ENCODE measurements around the gene KLRF2.
"Not testable (repeated sequence)": the region's sequence is repeated elsewhere in the genome, so short reads cannot be mapped to it uniquely, and the experiment has no call there.

Gene KLRF2, protein sequence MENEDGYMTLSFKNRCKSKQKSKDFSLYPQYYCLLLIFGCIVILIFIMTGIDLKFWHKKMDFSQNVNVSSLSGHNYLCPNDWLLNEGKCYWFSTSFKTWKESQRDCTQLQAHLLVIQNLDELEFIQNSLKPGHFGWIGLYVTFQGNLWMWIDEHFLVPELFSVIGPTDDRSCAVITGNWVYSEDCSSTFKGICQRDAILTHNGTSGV

DNA sequence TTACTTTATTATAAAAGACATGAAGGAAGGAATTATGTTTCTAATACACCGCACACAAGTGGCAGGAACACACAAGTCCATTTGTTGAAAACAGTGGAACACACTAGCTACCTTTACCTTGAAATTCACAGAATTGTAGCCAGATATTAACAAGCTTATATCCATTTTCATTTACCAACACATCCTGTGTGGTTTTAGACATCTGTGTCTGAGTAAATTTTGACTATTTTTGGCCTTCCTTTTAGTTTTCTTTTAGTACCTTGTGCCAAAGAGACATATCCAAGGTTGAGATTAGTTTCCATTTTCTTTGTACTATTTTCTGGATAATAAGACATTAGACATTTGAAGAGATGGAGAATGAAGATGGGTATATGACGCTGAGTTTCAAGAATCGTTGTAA lies at the start of gene KLRF2:
KLRF2 (plus strand) TSS at position 244 of the 400 bp plus-strand sequence; CDS start at position 351, 107 bp downstream.
- DNase-seq, result no peak

GRCh38 chr12:9831720-9832119 lies 49.6 kb upstream of the KLRF2 start:
- DNase-seq, result no peak

DNA sequence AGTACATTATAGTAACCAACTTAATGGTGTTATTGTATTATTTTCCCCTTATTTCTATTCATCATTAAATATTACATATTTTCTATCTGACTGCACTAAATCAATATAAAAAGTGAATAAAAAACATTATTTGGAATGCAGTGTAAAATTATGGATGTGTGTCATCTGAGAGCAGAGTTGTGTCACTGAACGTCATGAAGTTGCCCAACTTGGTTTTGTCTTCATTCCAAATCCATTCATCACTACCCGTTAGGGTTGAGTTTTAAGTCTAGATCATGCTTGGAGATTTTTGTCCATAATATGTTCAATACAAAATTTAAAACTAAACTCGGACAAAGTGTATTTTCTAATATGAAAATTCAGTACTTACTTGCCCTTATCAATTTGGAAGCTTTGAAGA lies 37.9 kb upstream of the KLRF2 start:
- no peak for DNase-seq

- no peak for DNase-seq
Observed at GRCh38 chr12:9848899-9849298, 32.4 kb upstream of the KLRF2 start.

DNA sequence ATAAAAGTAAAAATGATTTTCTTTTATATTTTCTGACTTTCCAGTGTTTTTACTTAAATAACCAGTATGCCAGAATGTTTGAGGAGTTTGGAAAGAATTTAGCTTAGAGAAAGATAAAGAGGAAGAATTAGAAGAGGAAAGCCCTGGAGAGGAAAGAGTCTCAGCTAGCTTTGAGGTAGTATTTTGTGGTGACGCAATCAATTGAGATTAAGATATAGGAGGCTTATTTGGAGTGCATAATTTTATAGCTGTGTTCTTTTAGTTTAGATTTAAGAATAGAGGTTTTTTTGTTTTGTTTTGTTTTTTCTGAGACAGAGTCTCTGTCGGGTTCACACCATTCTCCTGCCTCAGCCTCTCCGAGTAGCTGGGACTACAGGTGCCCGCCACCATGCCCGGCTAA lies 30.2 kb upstream of the KLRF2 start:
- no peak for DNase-seq

DNA sequence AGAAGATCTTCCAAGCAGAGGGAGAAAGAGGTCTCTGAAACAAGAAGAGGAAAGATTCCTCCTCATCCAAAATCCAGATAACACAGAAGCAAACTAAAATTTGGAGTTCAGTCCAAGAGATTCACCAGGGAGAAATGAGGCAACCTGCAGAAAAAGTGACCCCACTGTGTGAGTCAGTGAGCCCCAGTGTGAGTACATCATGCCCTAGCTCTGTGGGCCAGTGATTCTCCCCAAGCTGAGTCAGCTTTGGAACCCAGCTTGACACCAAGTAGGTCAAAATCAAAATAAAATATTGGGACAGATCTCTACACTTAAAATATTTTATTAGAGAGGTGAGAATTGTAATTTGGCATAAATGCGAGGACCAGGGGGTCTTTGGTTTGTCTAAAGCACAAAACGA lies 29.4 kb upstream of the KLRF2 start:
- no peak for DNase-seq

- DNase-seq, result no peak
Observed at GRCh38 chr12:9856151-9856550, 25.1 kb upstream of the KLRF2 start.

DNA sequence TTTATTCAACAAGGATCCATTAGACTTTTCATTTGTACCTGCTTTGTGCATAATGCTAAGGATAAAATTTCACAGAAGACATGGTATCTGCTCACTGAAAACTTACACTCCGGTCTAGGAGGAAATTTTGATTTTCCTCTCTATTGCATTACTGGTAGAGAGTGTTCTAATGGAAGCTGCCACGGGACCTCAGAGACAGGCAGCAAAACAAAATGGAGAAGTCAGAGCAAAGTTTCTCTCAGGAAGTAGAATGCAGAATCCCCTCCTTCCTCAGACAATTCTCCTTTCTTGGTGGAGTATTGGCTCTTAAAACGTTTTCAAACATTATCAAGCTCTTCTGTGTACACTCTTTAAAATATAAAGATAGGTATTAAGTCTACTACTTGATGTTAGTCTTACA lies 24.4 kb upstream of the KLRF2 start:
- DNase-seq, result no peak

GRCh38 chr12:9858135-9858534 lies 23.2 kb upstream of the KLRF2 start:
- DNase-seq, result no peak

DNA sequence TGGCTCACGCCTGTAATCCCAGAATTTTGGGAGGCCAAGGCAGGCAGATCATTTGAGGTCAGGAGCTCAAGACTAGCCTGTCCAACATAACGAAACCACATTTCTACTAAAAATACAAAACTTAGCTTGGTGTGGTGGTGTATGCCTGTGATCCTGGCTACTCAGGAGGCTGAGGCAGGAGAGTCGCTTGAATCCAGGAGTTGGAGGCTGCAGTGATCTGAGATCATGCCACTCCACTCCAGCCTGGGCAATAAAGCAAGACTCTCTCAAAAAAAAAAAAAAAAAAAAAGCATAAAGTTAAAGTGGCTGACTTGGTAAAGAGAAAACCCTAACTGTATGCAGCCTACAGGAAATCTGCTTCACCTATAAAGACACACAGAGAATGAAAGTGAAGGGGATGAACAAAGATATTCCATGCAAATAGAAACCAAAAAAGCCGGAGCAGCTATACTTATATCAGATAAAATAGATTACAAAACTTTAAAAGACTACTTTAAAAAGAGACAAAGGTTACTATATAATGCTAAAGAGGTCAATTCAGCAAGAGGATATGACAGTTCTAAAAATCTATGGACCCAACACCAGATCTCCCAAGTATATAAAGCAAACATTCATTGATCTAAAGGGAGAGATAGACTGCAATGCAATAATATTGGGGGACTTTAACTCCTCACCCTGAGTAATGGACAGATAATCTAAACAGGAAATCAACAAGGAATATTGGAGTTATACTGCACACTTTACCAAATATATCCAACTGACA lies 16.2 kb upstream of the KLRF2 start:
- DNase-seq, result no peak

- DNase-seq, result no peak
Observed at GRCh38 chr12:9866860-9867269, 14.4 kb upstream of the KLRF2 start.

- DNase-seq, result no peak
Observed at GRCh38 chr12:9867531-9867930, 13.8 kb upstream of the KLRF2 start.

DNA sequence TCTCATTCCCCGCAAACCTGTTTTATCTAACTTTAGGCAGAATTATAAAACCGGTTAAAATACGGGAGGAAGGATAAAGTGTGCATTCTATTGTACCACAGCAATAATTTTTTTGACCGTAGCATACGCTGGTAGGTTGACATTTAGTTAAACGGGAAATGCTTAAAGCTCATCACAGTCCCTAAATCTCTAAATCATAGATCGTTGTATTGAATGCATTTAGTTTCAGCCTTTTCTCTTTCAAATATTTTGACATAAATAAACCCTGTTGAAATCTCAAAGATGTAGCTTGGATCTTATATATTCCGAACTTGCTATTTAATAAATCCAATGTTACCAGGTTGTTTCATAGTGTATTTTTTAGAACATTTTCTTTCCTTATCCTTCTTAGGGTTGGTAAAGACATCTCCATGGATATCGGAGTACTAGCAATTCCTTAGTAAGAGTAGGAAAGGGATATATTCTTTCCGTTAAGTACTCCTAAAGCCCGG lies 12.9 kb upstream of the KLRF2 start:
- DNase-seq, result no peak

- DNase-seq, result no peak
Observed at GRCh38 chr12:9868951-9869306, 12.4 kb upstream of the KLRF2 start.

DNA sequence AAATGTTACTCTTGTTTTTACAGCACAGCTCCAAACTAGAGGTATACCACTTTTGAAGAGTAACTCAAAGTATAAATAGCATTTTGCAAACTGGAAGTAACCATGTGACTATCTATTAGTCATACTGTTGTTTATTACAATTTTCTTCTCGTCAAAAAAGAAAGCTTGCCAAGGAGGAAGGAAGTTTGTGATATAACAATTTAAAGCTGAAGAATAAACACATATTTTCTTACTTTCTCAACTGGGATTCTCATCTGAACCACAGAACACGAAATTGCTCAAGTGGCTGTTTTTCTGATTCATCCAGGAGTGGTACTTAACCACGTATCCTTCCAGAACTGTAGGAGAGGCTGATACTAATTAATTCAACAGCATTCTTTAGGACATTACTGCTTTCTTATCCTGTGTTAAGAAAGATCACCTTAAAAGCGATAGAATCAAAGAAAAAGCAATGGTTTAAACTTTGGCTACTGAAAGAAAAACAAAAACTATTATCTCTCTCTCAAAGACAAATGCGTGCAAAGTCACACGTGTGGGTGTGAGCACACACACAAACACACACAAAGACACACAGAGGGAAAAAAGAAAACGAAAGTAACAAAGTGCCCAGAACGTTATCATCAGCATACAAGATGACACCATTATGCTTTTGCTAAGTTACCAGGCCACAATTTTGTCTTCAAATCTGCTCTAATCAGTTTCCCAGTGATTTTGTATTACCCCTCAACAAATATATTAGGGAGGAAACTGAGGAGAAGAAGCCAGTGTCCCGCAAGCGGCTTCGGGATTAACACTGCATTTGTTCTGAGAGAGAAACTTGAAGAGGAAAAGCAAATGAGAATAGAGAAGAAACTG lies 11.8 kb upstream of the KLRF2 start, which contains the start of gene CLEC2B:
CLEC2B (minus strand) TSS at position 48 of the 855 bp plus-strand sequence.
- DNase-seq, result no peak

DNA sequence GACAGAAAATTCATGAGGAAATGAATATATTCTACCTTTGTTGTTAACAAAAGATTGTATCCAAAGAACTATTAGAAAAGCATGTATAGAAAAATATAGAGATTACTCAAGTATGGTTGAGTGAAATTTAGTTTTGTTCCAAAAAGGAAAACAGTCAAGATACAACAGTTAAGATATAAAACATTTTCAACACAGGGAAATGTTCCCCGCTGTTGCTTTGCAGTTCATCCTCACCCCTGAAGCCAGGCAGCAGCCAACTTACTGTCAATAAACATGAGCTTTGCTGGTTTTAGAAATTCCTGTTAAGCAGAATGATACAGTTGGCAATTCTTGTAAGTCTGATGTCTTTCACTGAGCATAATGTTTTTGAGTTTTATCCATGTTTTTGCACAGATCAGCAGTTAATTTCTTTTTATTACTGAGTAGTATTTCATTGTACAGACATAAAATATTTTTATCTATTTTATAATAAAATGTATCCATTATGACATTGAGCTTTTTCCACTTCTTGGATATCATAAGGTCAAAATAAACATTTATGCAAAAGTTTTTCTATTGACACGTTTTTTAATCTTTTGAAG lies 10.9 kb upstream of the KLRF2 start:
- DNase-seq, result no peak

DNA sequence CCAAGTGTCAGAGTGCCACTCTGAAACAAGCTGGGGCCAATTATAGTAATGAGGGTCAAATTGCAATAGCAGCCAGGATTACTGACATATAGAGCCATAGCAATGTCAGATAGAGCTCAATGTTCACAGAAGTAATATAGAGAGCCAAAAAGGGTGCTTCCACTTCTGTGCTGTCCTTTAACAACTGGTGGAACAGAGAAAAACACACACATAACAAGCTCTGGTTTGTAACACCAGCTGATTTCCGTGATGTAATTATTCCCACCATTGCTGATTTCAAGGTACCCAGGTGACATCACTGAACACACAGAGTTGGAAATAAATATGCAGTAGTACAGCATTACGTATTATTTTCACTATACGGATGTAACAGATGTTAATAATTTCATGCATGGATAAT lies 9.1 kb upstream of the KLRF2 start:
- DNase-seq, result no peak

GRCh38 chr12:9872742-9873141 lies 8.5 kb upstream of the KLRF2 start:
- DNase-seq, result no peak

DNA sequence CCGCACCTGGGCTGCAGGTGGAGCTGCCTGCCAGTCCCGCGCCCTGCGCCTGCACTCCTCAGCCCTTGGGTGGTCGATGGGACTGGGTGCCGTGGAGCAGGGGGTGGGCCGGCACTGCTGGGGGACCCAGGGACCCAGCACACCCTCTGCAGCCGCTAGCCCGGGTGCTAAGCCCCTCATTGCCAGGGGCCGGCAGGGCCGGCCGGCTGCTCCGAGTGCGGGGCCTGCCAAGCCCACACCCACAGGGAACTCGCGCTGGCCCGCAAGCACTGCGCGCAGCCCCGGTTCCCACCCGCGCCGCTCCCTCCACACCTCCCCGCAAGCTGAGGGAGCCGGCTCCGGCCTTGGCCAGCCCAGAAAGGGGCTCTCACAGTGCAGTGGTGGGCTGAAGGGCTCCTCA lies 5.2 kb upstream of the KLRF2 start:
- not testable (repeated sequence) for DNase-seq

DNA sequence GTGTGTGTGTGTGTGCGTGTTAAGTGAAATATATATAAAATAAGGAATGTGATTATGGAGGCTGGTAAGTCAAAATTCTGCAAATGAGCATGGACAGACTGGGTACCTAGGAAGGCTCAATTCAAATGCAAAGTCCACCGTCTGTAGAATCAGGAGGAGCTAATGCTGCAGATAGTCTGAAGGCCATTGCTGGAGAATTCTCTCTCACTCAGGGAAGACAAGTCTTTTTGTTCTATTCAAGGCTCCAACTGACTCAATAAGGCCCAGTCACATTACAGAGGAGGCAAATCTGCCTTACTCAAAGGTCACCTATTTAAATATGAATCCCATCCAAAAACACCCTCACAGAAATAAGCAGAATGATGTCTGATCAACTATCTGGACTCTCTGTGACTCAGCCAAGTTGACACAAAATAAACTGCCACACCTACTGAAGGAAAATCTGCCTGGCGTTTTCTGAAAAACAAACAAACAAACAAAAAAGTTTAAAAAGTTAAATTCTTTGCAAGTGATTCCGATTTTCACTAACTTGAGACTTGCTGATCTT lies 684 bp upstream of the KLRF2 start:
- DNase-seq, result no peak

GRCh38 chr12:9881988-9882387 lies 699 bp downstream of the KLRF2 start:
- no peak for DNase-seq

DNA sequence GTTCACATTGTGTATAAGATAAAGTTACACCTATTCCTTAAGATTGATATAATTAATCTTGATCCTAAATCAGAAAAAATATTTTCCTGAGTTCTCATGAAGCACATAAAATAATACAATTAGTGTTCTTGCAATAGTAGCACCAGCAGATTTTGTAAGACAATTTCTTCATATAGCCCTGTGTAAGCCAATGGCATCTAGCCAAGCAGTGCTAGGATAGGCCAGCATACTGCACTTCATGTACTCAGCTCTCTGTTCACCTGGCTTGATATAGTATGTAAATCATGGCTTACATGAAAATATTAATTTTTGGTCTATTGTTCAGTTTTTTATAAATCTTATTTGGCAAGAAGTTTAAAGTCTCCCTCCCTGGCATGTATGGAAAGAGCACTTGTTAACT lies 1.9 kb downstream of the KLRF2 start:
- no peak for DNase-seq
